Measurements from ENCODE around the gene PLA2G10.

DNA sequence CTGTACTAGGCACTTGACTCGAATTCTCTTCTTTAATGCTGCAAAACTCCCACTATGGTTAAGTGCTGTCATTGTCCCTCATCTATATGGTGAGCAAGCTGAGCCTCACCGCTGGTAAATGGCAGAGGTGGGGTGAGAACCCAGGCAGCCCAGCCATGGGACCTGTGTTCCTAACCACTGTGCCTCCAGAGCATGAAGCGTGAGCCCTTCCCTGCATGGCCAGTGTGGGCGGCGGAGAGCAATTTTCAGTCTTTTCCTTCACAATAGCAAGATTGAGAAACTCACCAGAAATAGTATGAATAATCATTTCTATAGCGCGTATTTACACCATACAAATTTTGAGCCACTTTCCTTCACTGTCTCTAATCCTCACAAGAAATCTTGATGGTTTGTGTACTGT lies 52.2 kb downstream of the PLA2G10 start:
- TF ChIP-seq, protein P1, sequence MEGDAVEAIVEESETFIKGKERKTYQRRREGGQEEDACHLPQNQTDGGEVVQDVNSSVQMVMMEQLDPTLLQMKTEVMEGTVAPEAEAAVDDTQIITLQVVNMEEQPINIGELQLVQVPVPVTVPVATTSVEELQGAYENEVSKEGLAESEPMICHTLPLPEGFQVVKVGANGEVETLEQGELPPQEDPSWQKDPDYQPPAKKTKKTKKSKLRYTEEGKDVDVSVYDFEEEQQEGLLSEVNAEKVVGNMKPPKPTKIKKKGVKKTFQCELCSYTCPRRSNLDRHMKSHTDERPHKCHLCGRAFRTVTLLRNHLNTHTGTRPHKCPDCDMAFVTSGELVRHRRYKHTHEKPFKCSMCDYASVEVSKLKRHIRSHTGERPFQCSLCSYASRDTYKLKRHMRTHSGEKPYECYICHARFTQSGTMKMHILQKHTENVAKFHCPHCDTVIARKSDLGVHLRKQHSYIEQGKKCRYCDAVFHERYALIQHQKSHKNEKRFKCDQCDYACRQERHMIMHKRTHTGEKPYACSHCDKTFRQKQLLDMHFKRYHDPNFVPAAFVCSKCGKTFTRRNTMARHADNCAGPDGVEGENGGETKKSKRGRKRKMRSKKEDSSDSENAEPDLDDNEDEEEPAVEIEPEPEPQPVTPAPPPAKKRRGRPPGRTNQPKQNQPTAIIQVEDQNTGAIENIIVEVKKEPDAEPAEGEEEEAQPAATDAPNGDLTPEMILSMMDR (IDR thresholded peaks at IDR 0.05) = no peak
- TF ChIP-seq POLR2A (IDR thresholded peaks at IDR 0.05) = no peak

All from right lobe of liver (tissue), 4 donors.